Esophagus squamous epithelium (tissue), 4 donors: ENCODE results near the gene RGS9.

ENCODE experiments used
- POLR2A ChIP-seq, 4 donors: fragments of 450-650 bp; IDR thresholded peaks; one replicate each; pipeline ENCODE4 v1.6.1; 2017; ENCODE audit warnings: antibody characterized with exemption in 4 of 4, mild to moderate bottlenecking in 4 of 4, moderate library complexity in 3 of 4
- TF ChIP-seq, protein P1 (sequence below), 6 experiments: fragments of 450-650 bp in 4 of 6; fragments of 200-600 bp in 2 of 6; sonication (generic) in 2 of 6; IDR thresholded peaks; one replicate each; pipeline ENCODE4 v1.5.1; 2016 to 2019; ENCODE audit warnings: antibody characterized with exemption in 6 of 6, mild to moderate bottlenecking in 4 of 6, moderate library complexity in 4 of 6

DNA sequence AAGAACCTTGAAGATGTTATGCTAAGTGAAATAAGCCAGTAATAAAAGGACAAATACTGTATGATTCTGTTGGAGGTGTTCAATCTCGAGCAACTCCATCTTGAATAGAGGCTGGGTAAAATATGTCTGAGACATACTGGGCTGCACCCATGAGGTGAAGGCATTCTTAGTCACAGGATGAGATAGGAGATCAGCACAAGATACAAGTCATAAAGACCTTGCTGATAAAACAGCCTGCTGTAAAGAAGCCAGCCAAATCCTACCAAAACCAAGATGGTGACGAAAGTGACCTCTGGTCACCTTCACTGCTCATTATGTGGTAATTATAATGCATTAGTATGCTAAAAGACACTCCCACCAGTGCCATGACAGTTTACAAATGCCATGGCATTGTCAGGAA lies 98.1 kb downstream of the RGS9 start:
- TF ChIP-seq POLR2A (IDR thresholded peaks at IDR 0.05) = no peak
- TF ChIP-seq, protein P1, sequence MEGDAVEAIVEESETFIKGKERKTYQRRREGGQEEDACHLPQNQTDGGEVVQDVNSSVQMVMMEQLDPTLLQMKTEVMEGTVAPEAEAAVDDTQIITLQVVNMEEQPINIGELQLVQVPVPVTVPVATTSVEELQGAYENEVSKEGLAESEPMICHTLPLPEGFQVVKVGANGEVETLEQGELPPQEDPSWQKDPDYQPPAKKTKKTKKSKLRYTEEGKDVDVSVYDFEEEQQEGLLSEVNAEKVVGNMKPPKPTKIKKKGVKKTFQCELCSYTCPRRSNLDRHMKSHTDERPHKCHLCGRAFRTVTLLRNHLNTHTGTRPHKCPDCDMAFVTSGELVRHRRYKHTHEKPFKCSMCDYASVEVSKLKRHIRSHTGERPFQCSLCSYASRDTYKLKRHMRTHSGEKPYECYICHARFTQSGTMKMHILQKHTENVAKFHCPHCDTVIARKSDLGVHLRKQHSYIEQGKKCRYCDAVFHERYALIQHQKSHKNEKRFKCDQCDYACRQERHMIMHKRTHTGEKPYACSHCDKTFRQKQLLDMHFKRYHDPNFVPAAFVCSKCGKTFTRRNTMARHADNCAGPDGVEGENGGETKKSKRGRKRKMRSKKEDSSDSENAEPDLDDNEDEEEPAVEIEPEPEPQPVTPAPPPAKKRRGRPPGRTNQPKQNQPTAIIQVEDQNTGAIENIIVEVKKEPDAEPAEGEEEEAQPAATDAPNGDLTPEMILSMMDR (IDR thresholded peaks at IDR 0.05) = no peak
